H9 (cell line): ENCODE data around the gene PHOX2A. TPM values are rescaled to one million over a fixed set of nuclear protein-coding genes. Genes with fewer than 3 reads are reported as not detected.

ENCODE experiments used
- DNase-seq: peaks from one replicate; pipeline ENCODE4 v3.0.0-alpha.2; 2017
- H2AFZ ChIP-seq: one replicate; pipeline ENCODE4 v1.6.1; 2013; ENCODE audit warnings: mild to moderate bottlenecking, low read length, control low read depth, moderate library complexity
- H2AK5ac ChIP-seq: 2 replicates; pipeline ENCODE4 v1.6.1; 2013; ENCODE audit warnings: low read length, control low read depth, mixed read lengths; ENCODE audit not compliant: insufficient read length
- H2BK120ac ChIP-seq: one replicate; pipeline ENCODE4 v1.6.1; 2013; ENCODE audit warnings: low read depth, mild to moderate bottlenecking, low read length, control low read depth, inconsistent platforms; ENCODE audit not compliant: poor library complexity, severe bottlenecking
- H2BK12ac ChIP-seq: 2 replicates; pipeline ENCODE4 v1.6.1; 2013; ENCODE audit warnings: low read length, control low read depth, mixed read lengths, low read depth; ENCODE audit not compliant: insufficient read length
- H2BK15ac ChIP-seq: 2 replicates; pipeline ENCODE4 v1.6.1; 2013; ENCODE audit warnings: low read depth, low read length, control low read depth
- H2BK20ac ChIP-seq: one replicate; pipeline ENCODE4 v1.6.1; 2013; ENCODE audit warnings: low read depth, mild to moderate bottlenecking, low read length, control low read depth, inconsistent platforms; ENCODE audit not compliant: poor library complexity, severe bottlenecking
- H2BK5ac ChIP-seq: 2 replicates; pipeline ENCODE4 v1.6.1; 2013; ENCODE audit warnings: low read length, control low read depth, mixed read lengths; ENCODE audit not compliant: insufficient read length
- H3K14ac ChIP-seq: 2 replicates; pipeline ENCODE4 v1.6.1; 2013; ENCODE audit warnings: low read length, control low read depth; ENCODE audit not compliant: insufficient read depth
- H3K18ac ChIP-seq: 2 replicates; pipeline ENCODE4 v1.6.1; 2013; ENCODE audit warnings: low read depth, mild to moderate bottlenecking, mixed read lengths, low read length, control low read depth; ENCODE audit not compliant: insufficient read length
- H3K23ac ChIP-seq: 2 replicates; pipeline ENCODE4 v1.6.1; 2013; ENCODE audit warnings: low read length, control low read depth, mixed read lengths, low read depth; ENCODE audit not compliant: insufficient read length
- H3K23me2 ChIP-seq: 2 replicates; pipeline ENCODE4 v1.6.1; 2013; ENCODE audit warnings: low read depth, mild to moderate bottlenecking, mixed read lengths, low read length, control low read depth; ENCODE audit not compliant: insufficient read length, poor library complexity, severe bottlenecking
- H3K27ac ChIP-seq: 2 replicates; pipeline ENCODE4 v1.5.1; 2013; ENCODE audit warnings: low read length, control low read depth, mixed read lengths, low read depth; ENCODE audit not compliant: insufficient read length
- H3K27me3 ChIP-seq: 2 replicates; pipeline ENCODE4 v1.6.1; 2013; ENCODE audit warnings: low read length, control low read depth, inconsistent platforms; ENCODE audit not compliant: insufficient read depth
- H3K4ac ChIP-seq: 2 replicates; pipeline ENCODE4 v1.6.1; 2013; ENCODE audit warnings: low read depth, mild to moderate bottlenecking, control low read depth, inconsistent platforms, low read length, moderate library complexity
- H3K4me1 ChIP-seq: 2 replicates; pipeline ENCODE4 v1.6.1; 2013; ENCODE audit warnings: low read length, control low read depth, inconsistent platforms; ENCODE audit not compliant: insufficient read depth
- H3K4me2 ChIP-seq: 2 replicates; pipeline ENCODE4 v1.6.1; 2013; ENCODE audit warnings: low read length, control low read depth, mixed read lengths; ENCODE audit not compliant: insufficient read length, insufficient read depth
- H3K56ac ChIP-seq: 2 replicates; pipeline ENCODE4 v1.6.1; 2013; ENCODE audit warnings: low read depth, mild to moderate bottlenecking, mixed read lengths, low read length, control low read depth; ENCODE audit not compliant: insufficient read length
- H3K79me1 ChIP-seq: 2 replicates; pipeline ENCODE4 v1.6.1; 2013; ENCODE audit warnings: low read depth, mild to moderate bottlenecking, moderate library complexity, low read length, control low read depth, inconsistent platforms; ENCODE audit not compliant: insufficient read depth, poor library complexity, severe bottlenecking
- H3K79me2 ChIP-seq: 2 replicates; pipeline ENCODE4 v1.6.1; 2013; ENCODE audit warnings: low read length, control low read depth, inconsistent platforms; ENCODE audit not compliant: insufficient read depth
- H3K9ac ChIP-seq: 2 replicates; pipeline ENCODE4 v1.6.1; 2013; ENCODE audit warnings: low read length, control low read depth, mixed read lengths; ENCODE audit not compliant: insufficient read length; ENCODE audit errors: extremely low read depth
- H3K9me3 ChIP-seq: one replicate; pipeline ENCODE4 v1.6.1; 2013; ENCODE audit warnings: low read depth, low read length, inconsistent platforms; ENCODE audit not compliant: control insufficient read depth
- H3T11ph ChIP-seq: one replicate; pipeline ENCODE4 v1.6.1; 2013; ENCODE audit warnings: mild to moderate bottlenecking, low read length, control low read depth, inconsistent platforms
- H4K20me1 ChIP-seq: one replicate; pipeline ENCODE4 v1.6.1; 2013; ENCODE audit not compliant: control insufficient read depth, insufficient read length, insufficient read depth
- H4K5ac ChIP-seq: 2 replicates; pipeline ENCODE4 v1.6.1; 2013; ENCODE audit warnings: low read depth, mild to moderate bottlenecking, mixed read lengths, low read length, control low read depth; ENCODE audit not compliant: insufficient read length
- H4K8ac ChIP-seq: replicated peaks from 2 replicates; pipeline ENCODE4 v1.6.1; 2013; ENCODE audit warnings: low read length, control low read depth, mixed read lengths, low read depth; ENCODE audit not compliant: insufficient read length
- H4K91ac ChIP-seq: 2 replicates; pipeline ENCODE4 v1.6.1; 2013; ENCODE audit warnings: low read depth, mild to moderate bottlenecking, moderate library complexity, mixed read lengths, low read length, control low read depth; ENCODE audit not compliant: insufficient read length
- H3K27ac Mint-ChIP-seq, 3 experiments: 2 replicates in 2 of 3; 3 replicates in 1 of 3; pipeline ENCODE4 v1.8.0; 2020 to 2021; ENCODE audit warnings: mixed read lengths in 3 of 3, mild to moderate bottlenecking in 1 of 3, moderate library complexity in 1 of 3
- H3K27me3 Mint-ChIP-seq: 2 replicates; pipeline ENCODE4 v1.8.0; 2021; ENCODE audit warnings: low read depth, mild to moderate bottlenecking, moderate library complexity, mixed read lengths
- H3K36me3 Mint-ChIP-seq, 3 experiments: 2 replicates in 2 of 3; 3 replicates in 1 of 3; pipeline ENCODE4 v1.8.0; 2020 to 2021; ENCODE audit warnings: low read depth in 3 of 3, mixed read lengths in 3 of 3; ENCODE audit not compliant: insufficient read depth in 1 of 3
- H3K4me1 Mint-ChIP-seq, 2 experiments: 2 replicates each; pipeline ENCODE4 v1.8.0; 2020; ENCODE audit warnings: mixed read lengths in 2 of 2
- H3K4me3 Mint-ChIP-seq, 2 experiments: 2 replicates in 1 of 2; 3 replicates in 1 of 2; pipeline ENCODE4 v1.8.0; 2020 to 2021; ENCODE audit warnings: mild to moderate bottlenecking in 2 of 2, mixed read lengths in 2 of 2, moderate library complexity in 1 of 2
- H3K9me3 Mint-ChIP-seq, 2 experiments: 2 replicates in 1 of 2; 3 replicates in 1 of 2; pipeline ENCODE4 v1.8.0; 2020; ENCODE audit warnings: mild to moderate bottlenecking in 2 of 2, mixed read lengths in 2 of 2, moderate library complexity in 1 of 2
- WGBS: extraction: QIAGEN DNeasy Blood & Tissue Kit; methylation state at CpG from one replicate; pipeline ENCODE4 v1.1.7; 2013; ENCODE audit warnings: missing lambda C conversion rate, low lambda C conversion rate, mixed read lengths; ENCODE audit not compliant: insufficient read length; ENCODE audit errors: extremely low coverage; 5-methylcytosine and 5-hydroxymethylcytosine counted together
- total RNA-seq: library from RNA; stranded (reverse); gene quantifications from 2 replicates; pipeline ENCODE4 v1.2.1, GENCODE V29; 2021
- TF ChIP-seq, protein P1 (sequence below): fragments of 200-600 bp; sonication (generic); conservative IDR thresholded peaks from 3 replicates; pipeline ENCODE4 v1.8.0; 2021; ENCODE audit warnings: antibody characterized with exemption, mild to moderate bottlenecking

PHOX2A gene
- total RNA-seq, 1 experiment from 2014 or later = 1.4 TPM

DNA sequence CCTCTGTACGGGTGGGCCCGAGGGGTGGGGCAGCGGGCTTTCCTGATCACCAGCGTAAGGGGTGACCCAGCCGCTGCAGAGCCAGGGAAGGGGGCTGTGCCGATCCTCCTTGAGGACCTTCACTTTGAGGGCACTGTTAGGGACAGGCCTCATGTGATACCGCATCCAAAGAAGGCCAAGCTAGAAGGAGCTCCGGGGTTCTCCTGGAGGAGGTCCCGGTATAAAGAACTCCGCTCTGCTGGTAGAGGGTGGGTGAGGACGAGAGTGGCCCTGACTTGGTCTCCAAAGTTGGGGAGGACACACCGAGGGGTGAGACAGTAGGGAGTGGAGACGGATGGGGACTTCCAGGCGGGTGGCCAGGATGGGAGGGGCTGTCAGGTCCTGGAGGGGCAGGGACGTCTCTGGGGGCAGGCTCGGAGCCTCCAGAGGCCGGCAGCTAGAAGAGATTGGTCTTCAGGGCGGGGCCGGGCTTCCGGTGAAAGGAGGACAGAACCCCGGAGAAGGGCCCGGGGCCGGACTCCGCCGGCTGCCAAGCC, 4.6 kb downstream of the PHOX2A start:
- Histone ChIP-seq H3K27ac (no peak overlapping the region), H3K27me3 (peaks cover 46% of the 10 kb centered on the region), H2BK12ac (no peak overlapping the region), H3K9ac (no peak overlapping the region), H2AFZ (no peak overlapping the region), H3K14ac (no peak overlapping the region), H2AK5ac (no peak overlapping the region), H3K79me2 (no peaks in the 10 kb centered on the region), H2BK120ac (no peak overlapping the region), H3K56ac (no peak overlapping the region), H3K9me3 (no peaks in the 10 kb centered on the region), H3K79me1 (no peaks in the 10 kb centered on the region), H4K5ac (no peak overlapping the region), H3T11ph (no peak overlapping the region), H3K4me2 (peak overlapping the region; percentile 27), H2BK15ac (no peak overlapping the region), H4K8ac (no peak overlapping the region), H3K4ac (no peak overlapping the region), H3K23ac (no peak overlapping the region), H3K18ac (no peak overlapping the region), H2BK5ac (no peak overlapping the region), H4K20me1 (peaks cover 2% of the 10 kb centered on the region), H2BK20ac (no peak overlapping the region), H3K4me1 (peaks cover 5% of the 10 kb centered on the region; the same call in 1 of the 2 replicates), H4K91ac (no peak overlapping the region), H3K23me2 (peaks cover 21% of the 10 kb centered on the region)
- no CpG with 5 or more reads among the region's 25 CpGs for WGBS
- Mint-ChIP-seq H3K4me3 (peak overlapping the region; percentile 55 to 78), H3K36me3 (peaks cover 10 to 37% (median 20%) of the 10 kb centered on the region in 3 experiments), H3K27ac (peak overlapping the region in 2 of 3 experiments; percentile 52 to 71; a peak in 2 of 7 replicates), H3K4me1 (peaks cover 28 to 43% of the 10 kb centered on the region in 2 experiments), H3K9me3 (peaks cover 0 to 6% of the 10 kb centered on the region in 2 experiments; a peak in 3 of 5 replicates), H3K27me3 (peaks cover 42% of the 10 kb centered on the region)
- TF ChIP-seq, protein P1, sequence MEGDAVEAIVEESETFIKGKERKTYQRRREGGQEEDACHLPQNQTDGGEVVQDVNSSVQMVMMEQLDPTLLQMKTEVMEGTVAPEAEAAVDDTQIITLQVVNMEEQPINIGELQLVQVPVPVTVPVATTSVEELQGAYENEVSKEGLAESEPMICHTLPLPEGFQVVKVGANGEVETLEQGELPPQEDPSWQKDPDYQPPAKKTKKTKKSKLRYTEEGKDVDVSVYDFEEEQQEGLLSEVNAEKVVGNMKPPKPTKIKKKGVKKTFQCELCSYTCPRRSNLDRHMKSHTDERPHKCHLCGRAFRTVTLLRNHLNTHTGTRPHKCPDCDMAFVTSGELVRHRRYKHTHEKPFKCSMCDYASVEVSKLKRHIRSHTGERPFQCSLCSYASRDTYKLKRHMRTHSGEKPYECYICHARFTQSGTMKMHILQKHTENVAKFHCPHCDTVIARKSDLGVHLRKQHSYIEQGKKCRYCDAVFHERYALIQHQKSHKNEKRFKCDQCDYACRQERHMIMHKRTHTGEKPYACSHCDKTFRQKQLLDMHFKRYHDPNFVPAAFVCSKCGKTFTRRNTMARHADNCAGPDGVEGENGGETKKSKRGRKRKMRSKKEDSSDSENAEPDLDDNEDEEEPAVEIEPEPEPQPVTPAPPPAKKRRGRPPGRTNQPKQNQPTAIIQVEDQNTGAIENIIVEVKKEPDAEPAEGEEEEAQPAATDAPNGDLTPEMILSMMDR = no peak
- DNase-seq = peak; percentile 67
